Prostate gland (tissue), 2 donors: ENCODE measurements around the gene PGGHG.
"Not testable (repeated sequence)": the region's sequence is repeated elsewhere in the genome, so short reads cannot be mapped to it uniquely, and the experiment has no call there.

Source experiments
- POLR2A ChIP-seq: fragments of 450-650 bp; IDR thresholded peaks from one replicate; pipeline ENCODE4 v1.6.1; 2016; ENCODE audit warnings: antibody characterized with exemption, mild to moderate bottlenecking
- POLR2AphosphoS5 ChIP-seq: sonication (generic); formaldehyde crosslinking; IDR thresholded peaks from one replicate; pipeline ENCODE4 v1.6.1; 2017; ENCODE audit warnings: antibody characterized with exemption
- TF ChIP-seq, protein P1 (sequence below), 4 experiments: fragments of 200-600 bp in 2 of 4; fragments of 450-650 bp in 2 of 4; sonication (generic) in 2 of 4; IDR thresholded peaks; 1 replicate in 3 of 4; 2 replicates in 1 of 4; pipeline ENCODE4 v1.5.1; 2016 to 2019; ENCODE audit warnings: antibody characterized with exemption in 4 of 4, mild to moderate bottlenecking in 2 of 4, moderate library complexity in 2 of 4

DNA sequence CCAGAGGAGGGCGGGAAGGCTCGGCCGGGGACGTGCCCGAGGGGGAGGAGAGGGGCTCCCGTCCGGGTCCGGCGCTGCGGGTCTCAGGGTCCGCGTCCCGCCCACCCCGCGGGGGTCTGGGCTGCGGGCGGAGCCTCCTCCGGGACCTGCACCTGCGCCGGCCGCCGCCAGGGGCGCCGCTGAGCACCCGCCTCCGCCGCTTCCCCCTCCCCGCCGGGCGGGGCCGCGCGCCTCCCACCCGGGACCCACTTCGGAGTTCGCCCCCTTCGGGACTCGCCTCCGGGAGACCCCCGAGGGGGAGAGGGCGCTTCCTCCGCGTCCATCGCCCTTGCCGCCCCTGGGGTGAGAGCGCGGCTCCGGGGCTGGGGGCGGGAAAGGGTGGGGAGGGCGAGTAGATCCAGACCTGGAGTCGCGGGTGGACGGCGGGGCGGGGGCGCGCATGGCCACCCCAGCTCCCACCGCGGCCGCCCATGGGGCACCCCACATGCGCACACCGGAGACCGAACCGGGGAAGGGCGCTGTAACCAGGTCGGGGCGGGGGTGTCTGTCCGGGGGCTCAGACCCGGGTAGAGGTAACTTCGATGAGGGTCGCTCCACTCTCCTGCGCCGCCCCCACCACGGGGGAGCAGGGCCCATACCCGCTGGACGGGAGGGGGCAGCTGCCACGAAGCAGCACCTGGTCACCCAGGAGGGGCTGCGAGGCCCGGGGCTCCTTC lies 29.6 kb downstream of the PGGHG start:
- TF ChIP-seq, protein P1, sequence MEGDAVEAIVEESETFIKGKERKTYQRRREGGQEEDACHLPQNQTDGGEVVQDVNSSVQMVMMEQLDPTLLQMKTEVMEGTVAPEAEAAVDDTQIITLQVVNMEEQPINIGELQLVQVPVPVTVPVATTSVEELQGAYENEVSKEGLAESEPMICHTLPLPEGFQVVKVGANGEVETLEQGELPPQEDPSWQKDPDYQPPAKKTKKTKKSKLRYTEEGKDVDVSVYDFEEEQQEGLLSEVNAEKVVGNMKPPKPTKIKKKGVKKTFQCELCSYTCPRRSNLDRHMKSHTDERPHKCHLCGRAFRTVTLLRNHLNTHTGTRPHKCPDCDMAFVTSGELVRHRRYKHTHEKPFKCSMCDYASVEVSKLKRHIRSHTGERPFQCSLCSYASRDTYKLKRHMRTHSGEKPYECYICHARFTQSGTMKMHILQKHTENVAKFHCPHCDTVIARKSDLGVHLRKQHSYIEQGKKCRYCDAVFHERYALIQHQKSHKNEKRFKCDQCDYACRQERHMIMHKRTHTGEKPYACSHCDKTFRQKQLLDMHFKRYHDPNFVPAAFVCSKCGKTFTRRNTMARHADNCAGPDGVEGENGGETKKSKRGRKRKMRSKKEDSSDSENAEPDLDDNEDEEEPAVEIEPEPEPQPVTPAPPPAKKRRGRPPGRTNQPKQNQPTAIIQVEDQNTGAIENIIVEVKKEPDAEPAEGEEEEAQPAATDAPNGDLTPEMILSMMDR (IDR thresholded peaks at IDR 0.05) = not testable (repeated sequence)
- not testable (repeated sequence) for TF ChIP-seq POLR2A, POLR2AphosphoS5
